T-helper 9 cell (primary cell): ENCODE data around the gene ACTRT2.

Source experiments
- DNase-seq: peaks from one replicate; pipeline ENCODE4 v3.0.0-alpha.2; 2020

ACTRT2 gene

DNA sequence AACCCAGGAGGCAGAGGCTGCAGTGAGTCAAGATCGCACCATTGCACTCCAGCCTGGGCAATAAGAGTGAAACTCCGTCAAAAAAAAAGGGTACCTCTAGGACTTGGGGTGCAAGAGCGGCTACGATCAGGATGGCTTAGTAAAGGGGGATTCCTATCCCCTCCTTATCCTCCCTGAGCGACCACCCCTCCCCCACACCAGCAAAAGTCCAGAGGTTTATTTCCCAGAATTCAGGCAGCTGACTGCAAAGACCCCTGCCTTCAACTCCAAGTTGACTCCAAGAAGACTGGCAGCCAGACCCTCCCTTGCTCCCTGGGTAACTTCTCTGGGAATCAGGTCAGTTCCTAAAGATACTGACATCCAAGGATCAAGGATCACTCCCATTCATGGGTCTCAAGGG is 35.4 kb downstream of the ACTRT2 start:
- DNase-seq: no peak

DNA sequence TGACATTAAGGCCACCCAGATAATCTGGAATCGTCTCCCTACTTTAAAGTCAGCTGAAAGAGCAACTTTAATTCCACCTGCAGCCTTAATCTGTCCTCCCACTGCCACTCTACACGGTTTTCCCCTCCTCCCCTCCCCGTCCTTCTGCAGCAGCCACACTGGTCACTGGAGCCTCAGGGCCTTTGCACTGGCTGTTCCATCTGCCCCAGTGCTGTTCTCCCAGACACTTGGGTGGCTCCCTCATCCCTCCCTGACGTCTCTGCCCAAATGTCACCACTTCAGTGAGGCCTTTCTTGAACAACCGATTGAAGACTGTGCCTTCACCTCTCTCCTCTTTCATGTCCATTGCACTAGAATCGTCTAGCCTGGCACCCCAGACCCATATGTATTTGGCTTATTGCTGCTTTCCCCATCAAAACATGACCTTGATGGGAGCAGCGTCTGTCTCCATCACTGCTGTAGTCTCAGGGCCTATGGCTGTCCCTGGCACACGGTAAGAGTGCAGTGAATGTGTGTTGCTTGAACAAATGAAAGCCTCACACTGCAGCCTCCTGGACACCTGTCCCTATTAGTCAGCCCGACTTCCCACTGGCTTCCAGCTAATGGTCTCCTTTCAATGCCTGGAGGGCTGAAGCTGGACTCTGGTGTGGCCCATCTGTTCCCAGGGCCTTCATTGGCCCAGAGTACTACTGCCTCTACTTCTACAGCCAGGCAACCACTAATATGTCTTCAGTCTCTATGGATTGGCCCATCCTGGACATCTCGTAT is 37.2 kb downstream of the ACTRT2 start:
- no peak for DNase-seq

DNA sequence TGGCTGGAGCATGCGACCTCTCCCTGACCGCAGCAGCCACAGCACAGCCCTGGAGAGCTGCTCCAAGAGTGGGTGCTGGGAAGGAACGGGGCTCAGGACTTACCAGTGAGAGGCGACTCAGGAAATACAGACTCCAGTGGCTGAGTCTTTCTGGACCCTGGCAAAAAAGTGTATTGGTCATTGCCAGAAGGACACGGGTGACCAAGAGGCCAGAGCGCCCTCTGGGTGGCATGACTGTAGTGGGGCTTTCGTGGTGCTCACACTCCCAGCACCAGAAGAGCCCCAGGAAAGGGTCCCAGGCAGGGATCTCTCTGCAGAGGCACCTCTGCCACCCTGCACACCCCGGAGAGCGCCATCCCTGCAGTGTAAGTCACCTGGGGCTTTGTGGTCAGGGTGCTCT is 38.9 kb downstream of the ACTRT2 start:
- DNase-seq: no peak

DNA sequence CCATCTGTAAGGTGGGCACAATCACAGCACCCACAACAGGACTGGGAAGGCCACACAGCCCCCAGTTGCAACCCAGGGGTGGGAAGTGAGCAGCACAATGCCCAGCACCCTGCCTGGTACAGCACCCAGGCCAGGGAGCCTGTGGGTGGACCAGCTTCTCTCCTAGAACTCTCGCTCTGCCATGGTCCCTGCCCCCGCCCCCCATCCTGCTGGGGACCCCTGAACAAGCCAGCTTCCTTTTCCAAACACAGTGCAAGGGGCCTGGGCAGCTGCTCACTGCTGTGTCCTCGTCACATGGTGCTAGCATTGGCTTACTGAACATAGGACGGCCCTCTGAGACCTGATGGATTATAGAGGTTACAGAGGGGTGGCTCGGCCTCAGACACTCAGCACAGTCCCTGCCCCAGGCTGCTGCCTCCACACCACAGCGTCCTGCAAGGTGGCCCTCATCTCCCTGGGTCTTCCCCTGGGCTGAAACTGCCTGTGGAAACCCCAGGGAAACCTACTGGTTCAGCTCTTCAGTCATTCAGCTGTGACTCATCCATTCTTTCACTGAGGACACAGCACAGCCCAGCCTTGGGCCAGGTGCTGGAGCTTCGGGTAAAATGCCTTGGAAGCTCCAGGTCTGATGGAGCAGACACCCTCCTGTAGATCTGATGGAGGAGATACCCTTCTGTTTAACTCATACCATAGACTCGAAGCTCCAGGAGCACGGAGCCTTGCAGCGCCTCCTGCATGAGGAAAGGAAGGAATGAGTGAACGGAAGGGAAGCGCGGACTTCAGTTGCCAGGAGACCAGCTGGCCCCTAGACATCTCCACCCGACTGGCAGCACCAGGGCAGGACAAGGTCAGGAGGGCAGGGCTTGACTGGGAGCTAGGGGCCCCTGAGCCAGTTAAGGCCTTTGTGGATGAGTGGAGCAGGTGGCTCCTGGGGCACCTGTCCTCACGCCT is 39.6 kb downstream of the ACTRT2 start:
- no peak for DNase-seq

DNA sequence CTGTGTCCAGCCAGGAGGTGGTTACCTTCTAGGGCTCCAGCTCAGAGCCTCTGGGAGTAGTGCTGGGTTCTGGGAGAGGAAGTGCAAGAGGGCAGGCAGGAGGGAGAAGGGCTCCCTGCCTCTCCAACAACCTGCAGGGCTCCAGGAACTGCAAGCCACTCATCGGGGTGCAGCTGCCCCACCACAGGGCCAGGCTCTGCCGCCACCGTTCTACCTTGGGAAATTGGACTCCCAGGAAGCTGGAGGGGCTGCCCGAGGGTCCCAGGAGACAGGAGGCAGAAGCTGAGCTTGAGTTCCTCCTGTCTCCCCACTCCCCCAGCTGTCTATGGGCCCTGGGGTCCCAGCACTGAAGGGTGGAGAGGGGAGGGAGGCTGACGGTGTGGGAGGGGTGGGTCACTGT is 40.3 kb downstream of the ACTRT2 start:
- no peak for DNase-seq

DNA sequence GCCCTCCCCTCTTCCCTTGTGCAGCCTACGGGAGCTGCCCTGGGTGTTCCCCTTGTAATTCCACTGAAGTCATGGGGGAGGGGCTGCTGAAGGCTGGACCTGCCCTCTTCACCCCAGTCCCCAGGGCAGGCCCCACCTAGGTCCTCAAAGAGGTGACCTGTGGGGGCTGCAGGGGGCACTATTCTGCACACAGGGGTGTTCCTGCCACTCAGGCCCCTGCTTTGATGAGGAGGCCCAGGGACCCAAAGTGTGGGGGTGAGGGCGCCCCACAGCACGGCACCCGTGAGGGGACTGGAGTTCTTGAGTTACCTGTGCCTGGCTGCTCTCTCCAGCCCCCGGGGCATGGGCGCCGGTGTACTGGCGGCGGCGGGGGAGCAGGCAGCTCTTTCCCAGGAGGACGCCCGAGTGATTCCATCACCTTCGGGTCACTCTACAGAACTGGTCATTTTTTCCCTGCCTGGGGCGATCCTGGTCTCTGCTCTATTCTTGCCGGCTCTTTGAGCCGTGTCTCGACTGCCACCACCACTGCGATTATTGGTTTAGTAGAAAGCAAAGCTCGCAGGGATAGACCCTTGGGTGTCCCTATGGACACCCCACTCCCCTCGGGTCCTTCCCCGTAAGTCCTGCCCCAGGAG is 40.8 kb downstream of the ACTRT2 start:
- no peak for DNase-seq

DNA sequence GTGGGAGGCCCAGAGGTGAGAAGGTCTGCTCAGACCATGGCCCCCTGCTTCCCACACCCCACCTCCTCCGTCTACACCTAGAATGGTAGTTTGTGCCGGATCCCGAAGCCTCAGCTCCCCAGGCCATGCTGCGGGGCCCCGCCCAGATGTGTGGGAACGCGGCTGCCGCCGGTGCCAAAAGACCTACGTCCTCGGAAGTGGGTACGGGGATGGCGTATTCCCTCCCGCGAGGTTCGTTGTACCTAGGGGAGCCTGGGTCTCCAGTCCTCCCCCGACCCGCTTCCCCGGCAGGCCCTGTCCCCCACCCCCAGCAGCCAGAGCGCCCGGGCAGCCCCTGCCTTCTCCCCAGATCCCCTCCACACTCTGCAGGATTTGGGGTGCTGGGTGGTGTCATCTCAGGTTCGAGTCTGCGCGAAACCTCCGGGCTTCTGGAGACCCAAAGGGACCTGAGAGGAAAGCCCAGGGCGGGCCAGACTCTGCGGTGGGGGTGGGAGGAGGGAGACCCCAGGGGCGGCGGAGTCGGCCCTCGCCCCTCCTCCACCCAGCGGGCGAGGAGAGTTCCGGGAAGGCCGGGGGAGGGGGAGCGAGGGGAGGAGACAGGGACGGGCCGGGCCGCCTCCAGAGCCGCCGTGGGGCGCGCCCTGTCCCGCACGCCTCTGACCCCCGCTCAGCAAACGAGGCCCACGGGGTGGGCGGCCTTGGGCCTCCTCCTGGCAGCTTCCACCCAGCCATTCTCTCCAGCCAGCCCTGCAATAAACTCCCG is 41.5 kb downstream of the ACTRT2 start:
- no peak for DNase-seq

DNA sequence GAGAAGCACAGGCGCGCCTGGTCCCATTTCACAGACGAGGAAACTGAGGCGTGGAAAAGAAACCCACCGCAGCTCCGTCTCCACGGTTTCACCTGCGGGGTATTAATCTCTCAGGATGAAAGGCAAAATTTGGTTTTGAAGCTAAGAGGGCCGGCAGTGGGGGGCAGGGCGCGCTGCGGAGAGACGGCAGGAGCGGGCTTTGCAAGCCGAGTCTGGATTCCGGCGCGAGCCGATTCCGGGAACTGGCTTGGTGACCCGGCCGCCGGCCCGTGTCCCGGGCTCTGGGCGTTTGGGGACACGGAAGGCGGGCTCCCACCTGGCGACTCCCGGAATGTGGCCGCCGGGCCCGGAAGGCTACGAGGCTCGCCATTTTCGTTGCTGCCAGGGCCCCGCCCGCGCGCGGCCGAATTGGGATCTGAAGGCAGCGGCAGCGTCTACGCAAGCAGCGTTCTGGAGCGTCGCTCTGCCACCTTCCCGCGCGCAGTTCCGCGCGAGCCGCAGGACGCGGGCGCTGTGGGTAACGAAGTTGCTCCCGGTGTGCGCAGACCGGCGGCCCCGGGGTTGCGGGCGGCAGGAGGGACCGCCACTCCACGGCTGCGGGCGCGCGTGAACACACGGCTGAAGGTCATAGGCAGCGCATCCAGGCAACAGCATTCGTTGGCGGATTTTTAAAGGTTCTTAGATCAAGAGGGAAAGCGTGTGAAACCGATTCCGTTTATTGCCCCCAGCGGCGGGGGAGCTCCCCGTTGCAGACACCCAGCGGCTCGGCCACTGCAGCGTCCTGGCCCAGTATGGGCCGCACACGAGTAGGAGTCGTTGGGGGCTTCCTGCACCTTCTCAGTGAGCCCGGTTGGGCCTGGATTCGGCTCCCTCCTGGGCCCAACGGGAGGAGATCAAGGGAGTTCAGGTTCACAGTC is 42.4 kb downstream of the ACTRT2 start:
- DNase-seq: no peak

DNA sequence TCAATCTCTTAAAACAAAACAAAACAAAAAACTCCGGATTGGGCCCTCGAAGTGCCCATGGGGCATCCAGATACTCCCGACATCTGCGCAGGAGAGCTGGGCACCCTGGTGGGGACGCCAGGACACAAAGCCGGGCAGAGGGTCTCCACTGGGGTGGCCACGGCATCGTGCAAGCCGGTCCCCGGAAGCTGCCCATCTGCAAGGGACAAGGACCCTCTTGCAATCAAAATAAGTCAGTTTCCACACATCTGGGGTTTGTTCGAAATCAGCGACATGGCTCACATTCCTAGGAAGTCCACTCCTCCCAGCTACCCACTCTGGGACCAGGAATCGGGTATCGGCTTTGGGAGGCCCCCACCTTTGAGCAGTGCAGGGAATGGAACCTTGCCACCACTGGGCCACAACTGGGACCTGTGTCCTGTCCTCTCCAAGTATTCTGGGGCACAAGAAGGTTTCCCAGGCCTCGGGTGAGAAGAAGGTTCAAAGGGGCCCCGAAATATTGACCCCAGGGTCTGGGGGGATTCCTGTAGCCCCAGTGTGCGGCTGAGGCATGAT is 43.1 kb downstream of the ACTRT2 start:
- DNase-seq: no peak

DNA sequence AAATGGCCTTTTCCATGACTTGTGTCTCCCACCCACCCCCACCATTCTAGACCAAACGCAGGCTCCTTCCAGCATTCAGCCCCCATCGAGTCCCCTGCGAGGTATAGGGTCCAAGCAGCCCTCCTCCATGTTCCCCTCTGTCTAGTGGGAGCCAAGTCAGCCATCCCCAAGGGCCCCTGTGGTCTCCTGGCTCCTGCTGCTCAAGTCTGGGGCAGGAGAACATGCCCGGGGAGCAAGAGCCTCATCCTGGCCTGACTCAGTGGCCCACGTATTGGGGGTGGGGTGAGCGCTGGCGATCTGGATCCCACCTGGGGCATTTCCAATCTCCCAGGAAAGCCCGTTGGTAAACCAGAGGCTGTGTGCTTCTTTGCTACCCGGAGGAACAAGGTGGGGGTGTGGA is 43.6 kb downstream of the ACTRT2 start:
- DNase-seq: no peak

DNA sequence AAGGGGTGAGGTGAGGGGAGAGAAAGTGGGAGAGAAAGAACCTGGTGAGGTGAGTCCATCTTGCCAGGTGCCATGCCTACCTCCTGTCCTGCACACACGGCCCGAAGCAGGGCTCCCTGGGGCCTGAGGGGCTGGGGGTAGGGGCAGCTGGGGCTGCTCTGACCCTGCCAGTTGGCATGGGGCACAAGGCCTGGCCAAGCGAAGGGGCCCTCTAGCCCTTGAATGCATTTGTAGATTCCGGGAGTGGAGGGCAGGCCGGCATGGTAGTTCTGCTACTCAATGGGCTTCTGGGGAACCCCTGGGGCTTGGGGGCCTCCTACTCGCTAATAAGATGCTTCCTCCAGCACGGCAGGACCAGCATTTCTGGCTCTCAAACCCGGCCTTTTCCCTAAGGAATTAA is 44.1 kb downstream of the ACTRT2 start:
- no peak for DNase-seq

DNA sequence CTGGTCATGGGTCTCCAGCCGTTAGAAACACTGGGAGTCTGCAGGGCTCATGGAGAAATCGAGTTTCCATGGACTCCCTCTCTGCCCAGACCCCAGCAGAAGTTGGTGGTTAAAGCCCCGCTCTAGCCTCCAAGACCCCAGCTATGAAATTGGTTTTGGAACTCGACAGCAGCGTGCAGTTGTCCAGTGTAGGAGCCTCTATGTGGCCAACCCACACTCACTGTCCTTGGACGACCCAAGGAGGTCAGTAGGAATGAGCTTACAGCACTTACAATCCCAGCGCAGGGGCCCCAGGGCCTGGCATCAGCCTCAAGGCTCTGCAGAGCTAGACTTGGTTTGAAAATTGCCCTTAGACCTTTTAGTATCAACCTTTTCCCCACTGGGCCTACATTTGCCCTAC is 44.5 kb downstream of the ACTRT2 start:
- DNase-seq: no peak

DNA sequence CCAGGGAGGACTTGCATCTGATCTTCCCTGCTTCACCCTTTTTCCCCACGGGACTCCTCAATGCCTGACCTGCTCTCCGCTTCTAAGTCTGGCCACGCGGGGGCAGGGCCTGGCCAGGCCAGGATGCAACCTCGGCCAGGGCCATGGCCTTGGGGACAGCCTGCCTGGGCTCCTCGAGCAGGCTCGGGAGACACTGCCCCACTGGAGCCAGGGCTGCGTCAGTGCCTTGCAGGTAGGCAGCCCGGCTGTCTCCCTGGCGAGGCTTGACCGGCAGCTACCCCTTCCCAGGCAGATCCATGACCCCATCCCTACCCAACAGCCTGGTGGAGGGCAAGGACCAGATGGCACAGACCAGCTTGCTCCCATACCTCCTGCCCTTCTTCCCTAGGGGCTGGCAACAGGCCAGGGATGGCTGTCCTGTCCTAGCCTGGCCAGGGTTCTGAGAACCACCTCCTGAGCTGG is 45.0 kb downstream of the ACTRT2 start:
- no peak for DNase-seq

DNA sequence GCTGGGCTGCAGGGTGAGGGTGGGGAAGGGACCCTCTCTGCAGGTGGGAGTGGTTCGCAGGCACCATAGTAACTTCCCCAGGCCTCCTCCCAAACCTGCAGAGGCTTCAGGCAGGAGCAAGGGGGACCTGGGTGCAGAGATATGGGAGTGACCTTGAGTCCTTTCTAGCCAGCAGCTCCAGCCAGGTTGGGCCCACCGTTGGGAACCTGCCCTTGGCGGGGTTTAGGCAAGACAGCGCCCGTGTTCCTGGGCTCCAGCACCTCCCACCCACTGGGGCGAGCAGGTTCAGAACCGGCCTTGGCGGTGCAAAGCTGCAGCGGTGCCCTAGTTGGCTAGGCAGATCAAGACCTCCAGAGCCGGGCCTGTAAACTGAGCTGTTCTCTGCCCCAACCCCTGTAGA is 45.6 kb downstream of the ACTRT2 start:
- no peak for DNase-seq

DNA sequence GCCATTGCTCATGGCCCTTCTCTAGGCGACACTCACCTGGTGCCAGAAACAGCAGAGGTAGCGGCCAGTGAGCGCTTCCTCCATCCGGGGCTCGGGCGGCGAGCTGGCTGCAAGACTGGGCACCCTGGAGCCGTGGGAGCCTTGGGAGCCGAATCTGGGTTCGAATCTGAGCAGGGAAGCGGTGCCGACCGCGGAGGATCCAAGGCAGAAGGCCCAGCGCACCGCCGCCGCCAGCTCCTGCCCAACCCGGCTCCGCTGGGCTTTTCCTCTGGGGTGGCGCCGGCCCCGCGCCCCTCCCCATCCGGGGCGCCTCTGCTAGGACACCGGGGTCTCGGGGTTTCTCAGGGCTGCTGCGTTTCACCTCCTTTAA is 46.0 kb downstream of the ACTRT2 start:
- no peak for DNase-seq

DNA sequence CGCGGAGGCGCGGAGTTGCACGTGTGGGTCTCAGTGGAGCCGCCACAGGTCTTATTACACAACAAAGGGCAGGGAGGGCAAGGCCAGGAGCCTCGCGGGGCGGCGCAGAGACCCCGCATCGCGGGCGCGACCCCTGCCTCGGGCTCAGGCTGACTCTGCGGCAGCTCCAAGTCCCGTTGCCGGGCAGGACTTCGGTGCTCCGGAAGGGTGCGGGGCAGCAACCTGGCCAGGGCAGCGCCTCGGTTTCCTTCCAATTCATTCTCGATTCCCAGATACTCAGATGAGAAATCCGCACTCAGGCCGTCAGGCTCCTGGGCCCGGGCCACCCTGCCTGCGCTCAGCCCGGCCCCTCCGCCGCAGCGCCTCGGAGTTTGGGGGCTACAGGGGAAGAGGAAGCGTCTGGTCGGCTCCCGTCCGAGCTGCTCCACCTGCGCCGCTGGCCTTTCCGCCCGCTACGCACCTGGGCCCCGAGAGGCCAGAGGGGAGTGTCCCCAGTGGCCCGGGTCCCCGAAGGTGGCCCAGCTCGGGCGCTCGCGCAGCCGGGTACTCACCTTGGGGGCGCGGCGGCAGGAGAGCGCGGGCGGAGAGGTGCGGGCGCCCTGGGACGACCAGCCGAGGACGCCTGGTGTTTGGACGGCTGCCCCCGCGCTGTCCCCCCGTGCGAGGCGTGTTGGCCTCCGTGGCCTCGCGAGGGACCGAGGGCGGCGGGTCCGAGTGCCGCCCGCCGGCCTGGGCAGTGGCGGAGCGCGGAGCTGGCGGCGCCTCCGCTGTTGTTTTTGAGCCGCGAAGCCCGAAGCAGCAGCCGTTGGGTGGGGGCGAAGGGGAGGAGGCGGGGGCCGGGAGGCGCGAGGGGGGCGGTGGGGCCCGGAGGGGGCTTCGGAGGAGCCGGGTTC is 46.6 kb downstream of the ACTRT2 start:
- DNase-seq: no peak

DNA sequence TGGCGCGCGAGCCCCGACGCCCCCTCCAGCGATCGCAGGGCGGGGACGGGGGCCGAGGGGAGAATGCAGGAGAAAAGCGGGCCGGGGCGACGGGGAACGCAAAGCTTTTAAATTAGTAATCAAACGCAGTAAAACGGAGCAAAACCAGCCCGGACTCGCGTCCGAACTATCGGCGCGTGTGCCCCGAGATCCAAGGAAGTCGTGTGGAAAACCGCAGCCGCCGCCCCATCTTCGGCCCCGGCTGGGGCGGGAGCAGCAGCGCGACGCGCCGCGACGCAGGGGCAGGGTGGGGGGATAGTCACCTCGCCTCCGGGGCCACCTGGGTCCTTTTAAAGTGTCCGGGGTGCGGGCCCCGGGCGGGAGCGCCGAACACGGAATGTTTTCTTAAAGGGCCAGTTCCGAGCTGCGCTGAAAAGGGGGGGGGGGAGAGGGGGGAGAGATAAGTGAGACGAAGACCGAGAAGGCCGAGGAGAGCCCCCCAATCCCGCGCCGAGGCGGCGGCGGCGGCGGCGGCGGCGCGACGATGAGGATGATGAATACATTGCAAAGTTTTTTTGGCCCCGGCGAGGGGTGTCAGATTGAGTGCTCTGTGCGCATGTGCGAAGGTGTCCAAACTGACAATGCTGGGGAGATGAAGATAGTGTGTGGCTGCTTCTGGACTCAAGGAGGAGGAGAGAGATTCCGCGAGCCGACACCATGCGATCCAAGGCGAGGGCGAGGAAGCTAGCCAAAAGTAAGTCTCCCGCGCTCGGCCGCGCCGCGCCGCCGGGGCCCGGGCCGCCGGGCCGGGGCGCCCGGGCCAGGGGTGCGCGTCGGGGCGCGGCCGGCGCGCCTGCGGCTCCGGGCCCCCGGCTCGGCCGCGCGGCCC is 47.5 kb downstream of the ACTRT2 start, which contains the start of gene PRDM16:
TSS of gene PRDM16 (plus strand) at position 640 of the 868 bp plus-strand sequence. CDS start at position 697, 57 bp downstream.
- DNase-seq: no peak

DNA sequence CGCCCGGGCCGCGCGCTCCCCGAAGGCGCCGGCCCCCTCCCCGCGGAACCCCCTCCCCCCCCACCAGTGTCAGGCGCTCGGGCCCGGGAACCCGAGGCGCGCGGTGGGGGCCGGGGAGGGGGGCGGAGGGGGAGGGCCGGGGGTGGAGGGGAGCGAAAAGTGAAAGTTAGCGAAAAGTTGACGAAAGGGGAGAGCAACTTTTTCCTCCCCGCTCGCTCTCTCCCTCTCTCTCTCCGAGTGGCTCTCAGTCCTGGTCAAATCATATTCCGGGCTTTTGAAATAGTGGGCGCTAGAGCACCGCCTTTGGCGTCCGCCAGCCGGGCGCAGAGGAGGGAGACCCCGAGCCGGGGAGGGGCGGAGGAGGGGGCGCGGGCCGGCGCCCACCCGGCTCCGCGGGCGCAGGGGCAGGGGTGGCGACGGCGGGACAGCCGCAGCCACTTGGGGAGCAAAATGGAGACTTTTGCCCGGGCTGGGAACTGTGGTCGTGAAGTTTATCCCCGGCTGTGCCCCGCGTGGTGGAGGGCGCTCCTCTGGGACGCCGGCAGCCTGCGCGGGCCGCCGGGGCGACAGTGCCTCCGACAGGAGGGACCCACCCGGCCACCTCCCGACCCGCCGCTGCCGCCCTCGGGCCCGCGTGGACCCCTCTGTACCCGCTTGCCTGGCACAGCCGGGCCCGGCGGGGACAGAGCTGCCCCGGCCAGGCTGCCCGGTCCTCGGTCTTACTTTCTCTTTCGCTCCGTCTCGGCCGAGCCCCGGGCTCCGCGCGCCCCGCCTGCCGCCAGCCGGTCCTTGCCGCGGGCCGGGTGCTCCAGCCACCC is 48.4 kb downstream of the ACTRT2 start:
- DNase-seq: no peak
